Measurements from ENCODE around the gene MAPK6. TPM values are rescaled to one million over a fixed set of nuclear protein-coding genes. Genes with fewer than 3 reads are reported as not detected.
"Not testable (repeated sequence)": the region's sequence is repeated elsewhere in the genome, so short reads cannot be mapped to it uniquely, and the experiment has no call there.

Gene MAPK6
- total RNA-seq, 1 experiment from 2014 or later = 85.9 TPM

GRCh38 chr15:52080031-52080430 lies 61.0 kb downstream of the MAPK6 start:
- DNase-seq (ENCODE audit: low read depth) = peak; percentile 29

- DNase-seq (ENCODE audit: low read depth) = no peak
These were observed 61.8 kb downstream of the MAPK6 start for GRCh38 chr15:52080706-52081392.

DNA sequence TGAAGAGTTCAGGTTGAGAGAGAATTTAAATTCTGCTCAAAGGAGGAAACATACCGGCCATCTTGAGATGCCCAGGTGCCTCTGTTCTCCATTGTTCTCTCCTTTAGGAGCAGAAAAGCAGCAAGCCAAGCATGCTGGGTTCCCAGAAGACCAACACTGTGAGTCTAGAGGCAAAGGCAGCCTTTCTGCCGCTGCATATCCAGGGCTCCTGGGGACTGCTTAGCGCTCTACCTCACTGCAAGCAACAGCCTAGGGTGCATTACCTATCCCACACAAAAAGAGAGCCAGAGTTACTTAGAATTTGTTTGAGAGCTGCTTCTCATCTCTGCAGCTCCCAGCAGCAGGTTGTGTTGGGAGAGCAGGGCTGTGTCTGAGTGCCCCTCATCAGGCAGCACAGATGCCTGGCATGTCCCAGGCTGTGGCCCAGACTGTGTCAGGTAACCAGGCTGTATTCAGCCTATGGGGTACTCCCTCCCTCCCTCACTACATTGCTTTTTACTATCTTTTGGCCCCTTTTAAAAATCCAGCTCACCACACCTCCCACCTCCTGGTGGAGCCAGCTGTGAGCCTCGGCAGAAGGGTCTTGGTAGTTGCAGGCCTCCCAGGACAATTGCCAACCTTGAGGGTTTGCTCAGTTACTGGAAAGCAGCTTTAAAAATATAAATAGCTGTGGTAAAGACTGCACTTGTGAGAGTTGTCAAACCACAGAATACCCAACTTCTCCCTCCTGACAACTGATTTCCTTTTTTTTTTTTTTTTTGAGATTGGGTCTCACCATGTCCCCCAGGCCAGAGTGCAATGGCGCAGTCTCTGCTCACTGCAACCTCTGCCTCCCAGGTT lies 63.4 kb downstream of the MAPK6 start:
- DNase-seq (ENCODE audit: low read depth) = peak; percentile 68

- not testable (repeated sequence) for DNase-seq (ENCODE audit: low read depth)
These were observed 64.0 kb downstream of the MAPK6 start for GRCh38 chr15:52083037-52083359.

DNA sequence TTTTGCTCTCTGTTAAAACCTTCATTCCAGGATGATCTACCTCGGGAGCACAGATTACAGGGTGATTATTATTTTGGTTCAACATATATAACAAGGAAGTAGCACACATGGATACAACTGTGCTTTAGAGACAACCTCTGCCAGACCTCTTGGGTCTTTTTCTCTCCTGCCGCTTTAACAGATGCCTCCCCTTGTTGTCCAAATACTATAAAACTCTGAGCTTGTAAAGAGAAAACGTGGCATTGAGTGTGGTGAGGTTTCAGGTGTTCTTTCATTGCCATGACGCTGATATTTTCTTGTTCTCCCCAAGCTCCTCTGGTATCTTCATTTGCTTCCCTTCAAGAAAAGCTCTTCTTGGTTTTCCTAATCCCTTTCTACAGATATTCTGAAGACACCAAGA lies 64.6 kb downstream of the MAPK6 start:
- DNase-seq (ENCODE audit: low read depth) = no peak

- DNase-seq (ENCODE audit: low read depth) = no peak
These were observed 66.3 kb downstream of the MAPK6 start for GRCh38 chr15:52085299-52085698.

- DNase-seq (ENCODE audit: low read depth) = no peak
These were observed 67.2 kb downstream of the MAPK6 start for GRCh38 chr15:52086011-52086786.

GRCh38 chr15:52090193-52090592 lies 71.2 kb downstream of the MAPK6 start:
- no peak for DNase-seq (ENCODE audit: low read depth)

- no peak for DNase-seq (ENCODE audit: low read depth)
These were observed 74.1 kb downstream of the MAPK6 start for GRCh38 chr15:52093167-52093538.

DNA sequence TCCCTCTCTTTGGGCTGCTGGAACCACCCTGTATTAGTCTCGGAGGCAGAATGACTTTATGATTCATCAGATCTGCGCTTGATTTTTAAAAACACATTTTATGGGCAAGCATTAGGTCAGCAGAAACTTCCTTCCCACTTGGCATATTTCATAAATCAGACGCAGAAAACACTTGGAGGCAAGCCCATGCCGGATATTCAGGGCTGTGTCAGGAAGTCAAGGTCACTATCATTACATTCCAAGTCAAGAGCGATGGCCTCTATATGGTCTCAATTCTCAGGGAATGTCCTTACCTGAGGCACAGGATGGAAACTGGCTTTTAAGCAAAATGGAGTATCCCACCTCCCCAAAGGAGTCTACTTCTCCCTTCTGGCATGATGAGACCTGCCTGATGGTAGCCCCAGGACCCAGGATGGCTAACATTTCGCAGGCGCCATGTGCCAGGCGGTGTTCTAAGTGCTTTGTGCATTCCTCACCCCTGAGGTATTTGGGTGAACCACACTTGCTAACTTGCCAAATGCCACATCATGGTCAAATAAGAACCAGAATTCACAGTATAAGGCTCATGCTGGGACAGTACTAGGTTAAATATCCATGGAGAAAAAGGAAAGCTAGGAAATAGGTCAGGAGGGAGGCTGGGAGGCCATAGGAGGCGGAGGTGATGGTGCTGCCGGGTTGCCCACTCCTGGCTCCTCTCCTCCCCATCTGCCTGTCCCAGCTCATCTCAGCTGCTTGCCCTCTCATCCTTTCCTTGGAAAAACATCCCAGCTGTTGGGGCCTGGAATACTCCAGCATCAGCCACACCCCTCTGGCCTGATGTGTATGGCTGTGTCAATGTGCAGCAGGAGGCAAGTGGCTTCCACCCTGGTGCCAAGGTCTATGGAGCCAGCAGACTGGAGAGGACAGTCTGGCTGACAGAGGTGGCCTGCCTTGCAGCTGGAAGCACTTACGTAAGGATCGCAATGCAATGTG lies 74.8 kb downstream of the MAPK6 start:
- peak; percentile 99 for DNase-seq (ENCODE audit: low read depth)

GRCh38 chr15:52094811-52095584 lies 76.0 kb downstream of the MAPK6 start:
- DNase-seq (ENCODE audit: low read depth) = no peak

DNA sequence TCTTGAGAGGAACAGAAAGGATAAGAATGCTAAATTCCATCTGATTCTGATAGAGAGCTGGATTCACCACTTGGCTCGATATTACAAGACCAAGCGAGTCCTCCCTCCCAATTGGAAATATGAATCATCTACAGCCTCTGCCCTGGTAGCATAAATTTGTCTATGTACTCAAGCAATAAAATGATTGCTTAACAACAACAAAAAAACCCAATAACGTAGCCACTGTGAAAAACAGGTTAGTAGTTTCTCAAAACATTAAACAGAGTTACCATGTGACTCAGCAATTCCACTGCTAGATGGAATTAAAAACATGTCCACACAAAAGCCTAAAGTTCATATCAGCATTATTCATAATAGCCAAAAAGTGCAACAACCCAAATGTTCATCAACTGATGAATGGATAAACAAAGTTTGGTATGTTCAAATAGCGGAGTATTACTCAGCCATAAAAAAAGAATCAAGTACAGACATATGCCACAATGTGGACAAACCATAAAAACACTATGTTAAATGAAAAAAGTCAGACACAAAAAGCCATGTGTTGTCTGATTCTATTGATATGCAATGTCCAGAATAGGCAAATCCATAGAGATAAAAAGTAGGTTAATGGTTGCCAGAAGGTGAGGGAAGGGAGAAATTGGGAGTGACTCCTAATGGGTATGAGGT lies 76.7 kb downstream of the MAPK6 start:
- peak; percentile 57 for DNase-seq (ENCODE audit: low read depth)

DNA sequence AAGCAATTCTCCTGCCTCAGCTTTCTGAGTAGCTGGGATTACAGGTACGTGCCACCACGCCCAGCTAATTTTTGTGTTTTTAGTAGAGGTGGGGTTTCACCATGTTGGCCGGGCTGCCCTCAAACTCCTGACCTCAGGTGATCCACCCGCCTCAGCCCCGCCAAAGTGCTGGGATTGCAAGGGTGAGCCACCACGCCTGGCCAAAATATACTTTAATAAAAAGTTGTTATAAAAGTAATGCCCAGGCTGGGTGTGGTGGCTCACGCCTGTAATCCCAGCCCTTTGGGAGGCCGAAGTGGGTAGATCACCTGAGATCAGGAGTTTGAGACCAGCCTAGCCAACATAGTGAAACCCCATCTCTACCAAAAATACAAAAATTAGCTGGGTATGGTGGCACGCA lies 77.5 kb downstream of the MAPK6 start:
- DNase-seq (ENCODE audit: low read depth) = not testable (repeated sequence)

DNA sequence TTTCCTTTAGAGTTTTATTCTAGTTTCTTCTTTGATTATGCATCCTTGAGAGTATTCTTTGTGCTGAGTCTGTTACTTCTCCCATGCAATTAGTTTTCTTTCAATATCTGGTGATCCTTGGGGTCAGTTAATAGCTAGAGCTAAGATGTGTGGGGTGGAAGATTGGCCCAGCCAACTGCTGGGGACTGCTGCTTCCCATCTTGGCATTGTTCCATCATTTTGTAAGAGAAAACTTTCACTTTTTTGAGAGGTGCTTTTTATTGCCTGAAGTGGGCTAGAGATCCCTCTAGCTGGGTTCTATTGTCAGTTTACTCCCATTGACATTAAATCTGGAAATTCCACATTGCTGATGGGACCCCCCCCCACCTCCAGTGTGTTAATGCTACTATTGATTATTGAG lies 78.2 kb downstream of the MAPK6 start:
- DNase-seq (ENCODE audit: low read depth) = peak; percentile 47

DNA sequence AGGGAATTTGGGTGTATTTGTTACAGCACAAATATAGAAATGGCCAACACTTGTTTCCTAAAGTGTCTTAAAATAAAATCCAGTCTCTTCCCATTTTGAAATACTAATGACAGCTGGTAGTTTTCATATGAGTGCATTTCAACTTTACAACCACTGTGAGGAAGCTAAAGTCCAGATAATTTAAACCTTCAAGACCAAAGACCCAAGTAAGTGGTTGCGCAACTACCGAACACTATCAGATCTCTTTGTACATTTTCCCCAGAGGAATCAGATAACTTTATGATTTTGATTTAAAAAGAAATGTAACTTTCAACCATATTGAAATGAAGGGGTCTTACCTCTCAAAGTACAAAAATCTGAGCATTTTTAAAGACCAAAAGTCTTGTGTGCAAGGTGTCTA lies 79.3 kb downstream of the MAPK6 start:
- no peak for DNase-seq (ENCODE audit: low read depth)

GRCh38 chr15:52099651-52100272 lies 80.7 kb downstream of the MAPK6 start:
- no peak for DNase-seq (ENCODE audit: low read depth)

GRCh38 chr15:52100807-52101442 lies 81.9 kb downstream of the MAPK6 start:
- DNase-seq (ENCODE audit: low read depth) = peak; percentile 97

DNA sequence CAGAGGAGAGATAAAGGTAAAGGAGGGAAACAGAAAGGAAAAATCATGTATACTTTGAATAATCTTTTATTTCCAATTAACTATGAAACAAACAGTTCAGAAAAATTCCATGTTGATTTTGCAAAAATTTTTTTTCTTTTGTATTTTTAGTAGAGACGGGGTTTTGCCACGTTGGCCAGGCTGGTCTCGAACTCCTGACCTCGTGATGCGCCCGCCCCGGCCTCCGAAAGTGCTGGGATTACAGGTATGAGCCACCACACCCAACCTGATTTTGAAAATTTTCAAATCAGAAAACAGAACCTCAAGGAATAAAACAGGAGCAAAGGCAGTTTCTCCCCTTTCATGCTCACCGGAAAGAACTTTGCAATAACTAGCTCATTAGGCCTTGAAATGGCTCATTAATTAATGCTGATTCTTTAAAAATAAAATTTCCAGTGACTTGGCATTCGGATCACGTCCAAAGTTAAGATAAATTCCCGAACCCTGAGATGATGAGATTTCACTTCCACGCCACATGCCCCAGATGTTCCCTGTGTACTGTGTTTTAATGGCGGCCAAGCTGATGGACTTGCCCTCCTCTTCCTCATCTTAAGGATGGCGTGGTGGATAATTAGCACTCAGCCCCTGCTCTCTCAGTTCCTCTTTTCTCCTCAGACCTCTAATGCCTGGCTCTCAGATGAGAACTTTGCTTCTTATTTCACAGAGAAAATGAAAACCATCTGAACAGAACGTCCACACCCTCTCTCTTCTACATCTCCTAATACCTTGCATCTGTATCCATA lies 82.7 kb downstream of the MAPK6 start:
- no peak for DNase-seq (ENCODE audit: low read depth)
